CD4-positive, alpha-beta T cell treated with Interferon alpha-2 for 1 hour (primary cell): ENCODE data around the gene FAM53A.
A peak's percentile ranks its signal among the peaks of the same experiment; 100 is the strongest.

Experiments used
- DNase-seq, 2 donors: peaks; one replicate each; pipeline ENCODE4 v3.0.0-alpha.2; 2020 to 2022

Gene FAM53A, protein sequence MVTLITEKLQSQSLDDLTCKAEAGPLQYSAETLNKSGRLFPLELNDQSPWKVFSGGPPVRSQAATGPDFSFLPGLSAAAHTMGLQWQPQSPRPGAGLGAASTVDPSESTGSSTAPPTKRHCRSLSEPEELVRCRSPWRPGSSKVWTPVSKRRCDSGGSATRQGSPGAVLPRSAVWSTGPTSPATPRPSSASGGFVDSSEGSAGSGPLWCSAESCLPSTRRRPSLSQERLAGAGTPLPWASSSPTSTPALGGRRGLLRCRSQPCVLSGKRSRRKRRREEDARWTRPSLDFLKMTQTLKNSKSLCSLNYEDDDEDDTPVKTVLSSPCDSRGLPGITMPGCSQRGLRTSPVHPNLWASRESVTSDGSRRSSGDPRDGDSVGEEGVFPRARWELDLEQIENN

DNA sequence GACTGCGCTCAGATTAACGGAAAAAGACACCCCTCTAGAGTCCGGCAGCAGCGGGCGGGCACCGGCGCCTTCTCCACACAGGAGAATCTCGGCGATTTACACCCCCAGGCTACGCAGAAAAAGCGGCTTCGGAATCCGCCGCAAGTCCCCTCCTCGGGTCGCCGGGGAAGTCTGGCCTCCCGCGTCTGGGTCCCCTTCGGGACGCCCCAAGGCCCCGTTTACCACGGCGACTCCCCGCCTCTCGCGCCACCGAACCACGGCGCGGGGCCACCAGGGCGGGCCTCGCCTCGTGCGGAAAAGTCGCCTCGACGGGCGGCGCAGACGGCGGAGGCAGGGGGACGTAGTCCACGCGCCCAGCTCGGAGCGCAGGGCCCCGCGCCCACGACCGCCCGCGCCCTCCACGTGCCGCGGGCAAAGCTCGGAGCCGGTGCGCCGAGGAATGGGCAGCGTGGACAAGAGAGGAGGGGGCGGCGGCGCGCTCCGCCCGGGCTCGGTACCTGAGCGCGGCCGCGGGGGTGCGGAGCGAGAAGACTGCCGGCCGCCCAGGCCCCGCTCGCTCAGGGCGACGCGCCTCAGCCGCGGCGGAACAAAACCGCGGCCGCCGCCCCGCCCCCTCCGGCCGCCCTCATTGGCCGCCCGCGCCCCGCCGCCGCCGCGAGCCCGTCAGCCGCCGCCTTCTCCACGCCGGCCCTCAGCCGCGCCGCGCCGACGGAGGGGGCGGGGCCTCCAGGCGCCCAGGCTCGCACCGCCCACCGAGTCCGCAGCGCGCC lies at the start of gene FAM53A:
Gene FAM53A, minus strand, starts transcription at position 578 of the 770 bp plus-strand sequence. CDS start 15,572 bp downstream, outside the sequence.
- peak; percentile 91 to 94 for DNase-seq

DNA sequence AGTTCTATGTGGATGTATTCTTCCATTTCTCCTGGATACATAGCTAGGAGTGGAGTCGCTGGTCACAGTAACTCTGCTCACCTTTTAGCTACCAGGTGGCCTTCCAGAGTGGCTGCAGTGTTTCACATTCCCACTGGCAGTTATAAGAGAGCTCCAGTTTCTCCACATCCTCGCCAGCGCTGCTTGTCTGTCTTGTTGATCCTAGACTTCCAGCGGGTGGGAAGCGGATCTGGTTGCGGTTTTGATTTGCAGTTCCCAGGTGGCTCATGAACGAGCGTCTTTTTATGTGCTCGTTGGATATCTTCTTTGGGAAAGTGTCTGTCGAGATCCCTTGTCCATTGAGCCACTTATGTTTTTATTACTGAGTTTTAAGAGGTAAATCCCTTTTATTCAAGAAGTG lies 48.8 kb upstream of the FAM53A start:
- no peak for DNase-seq

DNA sequence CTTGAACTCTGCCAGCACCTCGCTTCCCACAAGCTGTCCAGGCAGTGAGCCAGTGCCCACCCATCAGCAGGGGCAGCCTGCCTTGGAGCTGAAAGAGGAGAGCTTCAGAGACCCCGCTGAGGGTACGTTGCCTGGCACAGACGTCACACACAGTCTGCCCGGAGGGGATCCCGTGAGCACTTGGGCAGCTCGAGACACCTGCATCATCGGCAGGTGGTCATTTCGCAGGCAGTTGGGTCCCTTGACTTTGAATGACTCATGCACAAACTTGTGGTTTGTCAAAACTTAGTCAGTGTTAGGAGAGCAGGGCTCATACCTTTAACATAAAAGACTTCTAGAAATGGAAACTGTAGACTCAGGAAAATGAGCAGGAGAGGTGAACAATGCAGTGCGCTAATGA lies 47.1 kb upstream of the FAM53A start:
- no peak for DNase-seq

DNA sequence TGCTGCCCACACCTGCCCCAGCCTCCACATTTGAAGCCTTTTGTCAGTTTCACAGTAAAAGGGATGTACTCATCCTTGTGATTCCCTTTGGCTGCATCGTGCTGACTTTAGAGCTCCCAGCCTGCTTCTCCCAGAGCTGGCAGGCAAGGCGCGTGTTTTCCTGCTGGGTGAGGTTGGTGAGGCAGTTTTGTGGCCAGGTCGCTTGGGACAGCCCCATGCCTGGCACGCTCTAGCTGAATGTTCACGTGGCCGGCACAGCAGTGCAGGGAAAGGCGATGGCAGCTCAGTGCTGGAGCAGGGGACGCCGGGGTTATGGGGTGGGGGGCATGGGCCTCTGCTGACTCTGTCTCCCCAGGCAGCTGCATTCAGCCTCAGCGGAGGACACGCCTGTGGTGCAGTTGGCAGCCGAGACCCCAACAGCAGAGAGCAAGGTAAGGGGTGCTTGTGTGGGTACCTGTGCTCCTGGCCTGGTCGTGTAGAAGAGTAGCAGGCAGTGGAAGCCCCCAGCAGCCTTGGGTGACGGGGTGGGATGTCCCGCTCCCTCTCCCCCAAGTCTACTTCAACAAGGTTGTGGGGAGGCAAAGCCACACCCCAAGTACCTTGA lies 46.5 kb upstream of the FAM53A start:
- DNase-seq = no peak

DNA sequence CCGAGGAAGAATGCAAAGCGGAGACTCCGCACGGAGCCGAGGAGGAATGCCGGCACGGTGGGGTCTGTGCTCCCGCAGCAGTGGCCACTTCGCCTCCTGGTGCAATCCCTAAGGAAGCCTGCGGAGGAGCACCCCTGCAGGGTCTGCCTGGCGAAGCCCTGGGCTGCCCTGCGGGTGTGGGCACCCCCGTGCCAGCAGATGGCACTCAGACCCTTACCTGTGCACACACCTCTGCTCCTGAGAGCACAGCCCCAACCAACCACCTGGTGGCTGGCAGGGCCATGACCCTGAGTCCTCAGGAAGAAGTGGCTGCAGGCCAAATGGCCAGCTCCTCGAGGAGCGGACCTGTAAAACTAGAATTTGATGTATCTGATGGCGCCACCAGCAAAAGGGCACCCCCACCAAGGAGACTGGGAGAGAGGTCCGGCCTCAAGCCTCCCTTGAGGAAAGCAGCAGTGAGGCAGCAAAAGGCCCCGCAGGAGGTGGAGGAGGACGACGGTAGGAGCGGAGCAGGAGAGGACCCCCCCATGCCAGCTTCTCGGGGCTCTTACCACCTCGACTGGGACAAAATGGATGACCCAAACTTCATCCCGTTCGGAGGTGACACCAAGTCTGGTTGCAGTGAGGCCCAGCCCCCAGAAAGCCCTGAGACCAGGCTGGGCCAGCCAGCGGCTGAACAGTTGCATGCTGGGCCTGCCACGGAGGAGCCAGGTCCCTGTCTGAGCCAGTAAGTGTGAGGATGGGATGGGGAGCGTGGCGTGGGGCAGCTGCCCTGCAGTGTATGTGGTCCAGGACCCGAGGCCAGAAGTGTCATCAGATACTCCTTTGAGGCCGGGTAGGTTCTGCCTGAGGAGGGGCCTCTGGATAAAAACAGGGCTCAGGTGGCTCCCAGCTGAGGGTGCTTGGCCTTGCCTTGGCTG lies 44.2 kb upstream of the FAM53A start:
- no peak for DNase-seq

DNA sequence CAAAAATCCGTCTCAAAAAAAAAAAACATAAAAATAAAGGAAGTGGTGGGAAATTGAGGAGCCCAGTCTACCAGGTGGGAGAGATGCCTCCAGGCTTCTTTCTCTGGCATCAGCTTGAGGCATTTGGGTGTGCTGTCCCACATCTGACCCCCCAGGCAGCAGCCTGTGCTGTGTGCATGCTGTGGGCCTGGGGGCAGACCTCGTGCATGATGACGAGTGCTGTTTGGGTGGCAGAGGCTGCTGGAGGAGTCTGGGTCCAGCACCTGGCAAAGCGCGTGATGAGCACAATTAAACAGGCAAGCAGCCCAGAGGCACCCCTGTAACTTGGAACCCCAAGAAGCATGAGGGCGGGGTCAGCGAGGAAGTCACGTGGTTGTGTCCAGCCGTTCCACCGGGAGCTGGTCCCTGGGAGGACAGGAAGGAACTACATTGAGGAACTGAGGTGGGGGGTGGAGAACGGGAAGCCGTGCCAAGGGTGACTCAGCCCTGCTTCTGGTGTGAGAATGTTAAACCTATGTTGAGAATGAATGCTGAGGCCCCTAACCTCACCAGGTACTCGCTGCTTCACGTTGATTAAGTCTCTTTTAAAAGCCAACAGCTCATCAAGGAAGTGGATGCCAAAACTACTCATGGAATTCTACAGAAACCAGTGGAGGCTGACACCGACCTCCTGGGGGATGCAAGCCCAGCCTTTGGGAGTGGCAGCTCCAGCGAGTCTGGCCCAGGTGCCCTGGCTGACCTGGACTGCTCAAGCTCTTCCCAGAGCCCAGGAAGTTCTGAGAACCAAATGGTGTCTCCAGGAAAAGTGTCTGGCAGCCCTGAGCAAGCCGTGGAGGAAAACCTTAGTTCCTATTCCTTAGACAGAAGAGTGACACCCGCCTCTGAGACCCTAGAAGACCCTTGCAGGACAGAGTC lies 43.3 kb upstream of the FAM53A start:
- DNase-seq = peak in 1 of 2 donors; percentile 46

DNA sequence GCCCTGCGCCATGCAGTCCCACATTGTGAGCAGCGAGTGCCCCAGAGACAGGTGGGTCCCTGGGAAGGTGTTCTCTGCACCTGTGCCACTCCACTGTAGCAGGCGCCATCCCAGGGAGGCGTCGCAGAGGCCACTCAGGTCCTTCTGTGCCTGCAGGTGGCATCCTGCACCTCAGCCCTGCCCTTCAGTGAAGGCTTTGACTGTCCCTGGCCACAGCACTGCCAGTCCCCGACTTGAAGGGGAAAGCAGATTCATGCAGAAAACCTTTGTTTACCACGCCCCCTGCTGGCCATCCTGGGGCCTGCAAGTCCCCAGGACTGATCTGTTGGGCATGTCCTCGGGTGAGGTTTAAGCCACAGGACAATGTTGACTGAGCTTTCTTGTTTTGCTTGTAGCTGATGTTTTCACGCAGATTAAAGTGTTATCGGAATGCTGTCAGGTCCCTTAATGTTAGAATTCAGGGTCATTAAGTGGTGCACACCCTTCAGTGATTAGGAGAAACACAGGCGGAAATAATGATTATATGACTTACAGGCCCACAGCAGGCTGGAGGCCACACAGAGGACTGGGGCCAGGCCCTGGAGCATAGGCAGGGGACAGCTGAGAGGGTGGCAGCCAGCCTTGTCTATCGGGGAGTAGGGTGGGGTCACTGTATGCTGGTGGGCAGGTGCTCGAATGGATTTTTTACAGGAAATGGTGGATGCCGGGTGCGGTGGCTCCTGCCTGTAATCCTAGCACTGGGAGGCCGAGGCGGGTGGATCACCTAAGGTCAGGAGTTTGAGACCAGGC lies 42.2 kb upstream of the FAM53A start:
- peak; percentile 86 to 90 for DNase-seq

DNA sequence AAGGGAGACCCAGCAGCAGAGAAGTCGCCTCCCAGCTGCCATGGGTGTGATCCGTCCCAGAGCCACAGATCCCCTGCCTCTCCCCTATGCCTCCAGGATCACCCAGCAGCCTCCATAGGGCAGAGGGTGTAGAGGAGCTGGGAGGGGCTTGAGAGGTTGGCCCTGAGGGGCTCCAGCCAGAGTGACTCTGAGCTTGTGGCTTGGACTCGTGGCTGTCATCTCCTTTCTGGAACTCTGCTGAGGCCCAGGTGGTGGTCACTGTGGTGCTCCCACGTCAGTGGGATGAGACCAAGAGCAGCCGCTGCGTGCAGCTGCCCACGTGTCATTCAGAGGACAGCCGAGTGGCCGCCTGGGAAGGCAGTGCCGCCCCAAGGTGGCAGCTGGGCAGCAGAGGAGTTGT lies 41.4 kb upstream of the FAM53A start:
- no peak for DNase-seq

DNA sequence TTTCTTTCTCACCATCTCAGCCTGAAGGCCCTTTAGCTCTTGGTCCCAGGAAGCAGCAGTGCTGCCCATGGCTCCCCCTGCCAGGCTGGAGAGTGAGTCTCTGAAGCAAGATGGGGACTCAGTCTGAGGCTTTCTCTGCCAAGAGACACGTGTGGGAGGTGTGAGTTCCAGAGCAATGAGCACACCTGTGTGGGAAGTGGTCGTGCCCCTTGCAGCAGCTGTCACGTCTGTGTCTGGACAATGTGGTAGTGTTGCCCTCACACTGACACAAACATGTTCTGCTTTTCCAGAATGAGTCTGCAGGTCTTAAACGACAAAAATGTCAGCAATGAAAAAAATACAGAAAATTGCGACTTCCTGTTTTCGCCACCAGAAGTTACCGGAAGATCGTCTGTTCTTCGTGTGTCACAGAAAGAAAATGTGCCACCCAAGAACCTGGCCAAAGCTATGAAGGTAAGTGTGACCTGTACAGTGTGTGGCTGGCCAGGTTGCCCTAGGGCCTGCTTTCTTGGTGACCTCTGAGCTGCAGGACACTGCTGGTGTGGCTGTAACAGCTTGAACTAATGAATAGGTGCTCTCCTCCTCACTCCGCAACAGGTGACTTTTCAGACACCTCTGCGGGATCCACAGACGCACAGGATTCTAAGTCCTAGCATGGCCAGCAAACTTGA lies 39.2 kb upstream of the FAM53A start:
- peak; percentile 66 to 75 for DNase-seq

DNA sequence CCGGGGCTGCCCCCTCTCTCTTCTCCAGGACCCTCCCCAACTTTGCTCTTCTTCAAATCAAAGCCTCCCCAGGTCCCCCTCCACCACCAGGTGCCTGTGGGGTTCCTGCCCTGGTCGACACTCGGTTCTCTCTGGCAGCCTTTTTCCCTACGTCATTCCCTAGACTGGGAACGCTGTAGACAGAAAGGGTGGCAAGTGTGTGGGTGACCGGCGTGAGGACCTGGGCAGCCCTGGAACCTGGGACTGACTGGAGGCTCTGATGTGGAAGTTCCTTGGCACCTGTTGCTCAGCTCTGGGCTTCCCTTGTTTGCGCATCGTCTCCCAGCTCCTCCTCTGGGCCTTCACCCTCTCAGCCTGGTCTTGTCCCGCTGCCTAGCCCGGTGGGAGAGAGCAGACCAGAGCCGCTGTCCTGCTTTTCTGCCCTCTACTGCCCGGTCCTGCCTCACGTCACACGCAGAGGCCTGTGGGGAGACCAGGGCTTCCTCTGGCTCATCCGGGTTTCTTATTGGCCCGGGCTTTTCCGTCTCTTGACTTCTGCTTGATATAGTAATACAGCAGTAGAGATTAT lies 38.5 kb upstream of the FAM53A start:
- DNase-seq = no peak

DNA sequence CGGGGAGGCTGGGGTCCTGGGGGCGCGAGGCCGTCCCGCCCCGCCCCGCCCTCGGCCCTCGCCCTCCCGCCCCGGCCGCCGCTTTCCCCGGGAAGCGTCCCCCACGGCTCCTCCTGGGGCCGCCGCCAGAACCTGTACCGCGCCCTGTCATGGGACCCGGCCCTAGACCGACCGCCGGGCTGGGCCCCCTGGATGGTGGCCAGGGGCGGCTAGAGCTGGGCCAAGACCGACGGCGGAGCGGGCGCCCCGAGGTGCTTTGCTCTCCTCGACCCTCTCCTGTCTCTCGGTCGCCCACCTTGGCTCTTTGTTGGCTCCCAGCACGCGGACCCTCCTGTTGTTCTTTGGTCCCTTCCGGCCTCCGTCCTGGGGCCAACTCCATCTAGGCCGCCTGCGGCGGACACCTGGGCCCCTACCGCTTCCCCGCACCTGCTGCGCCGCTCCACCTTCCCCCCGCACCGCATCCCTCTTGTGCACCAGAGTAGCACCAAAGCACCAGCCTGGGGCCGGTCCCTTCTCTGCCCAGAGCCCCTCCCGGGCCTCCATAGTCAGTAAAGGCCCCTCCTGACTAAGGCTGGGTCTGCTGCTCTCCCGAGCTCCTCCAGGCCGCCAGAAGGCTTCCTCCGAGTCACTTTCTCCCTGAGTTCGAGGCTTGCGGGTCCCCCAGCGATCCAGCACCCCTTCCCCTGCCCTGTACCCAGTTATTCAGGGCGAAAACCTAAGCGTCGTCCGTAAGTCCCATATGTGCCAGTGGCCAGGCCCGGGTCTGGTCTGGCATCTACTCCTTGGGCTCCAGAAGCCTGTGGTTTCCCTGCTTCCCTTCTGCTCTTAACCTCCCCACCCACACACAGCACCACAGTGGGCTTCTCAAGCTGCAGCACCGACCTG lies 37.8 kb upstream of the FAM53A start:
- no peak for DNase-seq

DNA sequence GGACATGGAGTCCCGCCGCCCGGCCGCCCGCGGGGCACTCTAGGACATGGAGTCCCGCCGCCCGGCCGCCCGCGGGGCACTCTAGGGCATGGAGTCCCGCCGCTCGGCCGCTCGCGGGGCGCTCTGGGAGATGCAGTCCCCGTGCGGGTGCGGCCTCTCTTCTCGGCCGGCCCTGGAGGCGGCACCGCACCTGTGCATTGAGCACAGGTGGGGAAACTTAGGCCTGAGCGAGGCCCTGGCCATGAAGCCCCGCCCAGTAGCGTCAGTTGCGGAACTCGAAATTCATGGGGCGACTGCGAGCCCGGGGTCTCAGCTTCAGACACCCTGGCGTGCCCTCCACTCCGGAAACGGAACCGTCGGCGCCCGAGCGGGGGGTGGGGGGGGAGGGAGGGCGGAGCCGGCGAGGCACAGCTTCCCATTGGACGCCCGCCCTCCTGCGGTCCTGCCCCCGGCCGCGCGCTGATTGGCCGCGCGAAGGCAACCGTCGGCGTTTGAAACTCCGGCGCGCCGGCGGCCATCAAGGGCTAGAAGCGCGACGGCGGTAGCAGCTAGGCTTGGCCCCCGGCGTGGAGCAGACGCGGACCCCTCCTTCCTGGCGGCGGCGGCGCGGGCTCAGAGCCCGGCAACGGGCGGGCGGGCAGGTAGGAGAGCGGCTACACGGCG lies 37.0 kb upstream of the FAM53A start, which contains the start of the genes TACC3 and TMEM129:
Gene TACC3, plus strand, starts transcription at position 519 of the 663 bp plus-strand sequence. CDS start 1,901 bp downstream, outside the sequence.
Gene TMEM129, minus strand, starts transcription at position 321 of the 663 bp plus-strand sequence. CDS start 486 bp downstream, outside the sequence.
- DNase-seq = peak; percentile 97 to 98

DNA sequence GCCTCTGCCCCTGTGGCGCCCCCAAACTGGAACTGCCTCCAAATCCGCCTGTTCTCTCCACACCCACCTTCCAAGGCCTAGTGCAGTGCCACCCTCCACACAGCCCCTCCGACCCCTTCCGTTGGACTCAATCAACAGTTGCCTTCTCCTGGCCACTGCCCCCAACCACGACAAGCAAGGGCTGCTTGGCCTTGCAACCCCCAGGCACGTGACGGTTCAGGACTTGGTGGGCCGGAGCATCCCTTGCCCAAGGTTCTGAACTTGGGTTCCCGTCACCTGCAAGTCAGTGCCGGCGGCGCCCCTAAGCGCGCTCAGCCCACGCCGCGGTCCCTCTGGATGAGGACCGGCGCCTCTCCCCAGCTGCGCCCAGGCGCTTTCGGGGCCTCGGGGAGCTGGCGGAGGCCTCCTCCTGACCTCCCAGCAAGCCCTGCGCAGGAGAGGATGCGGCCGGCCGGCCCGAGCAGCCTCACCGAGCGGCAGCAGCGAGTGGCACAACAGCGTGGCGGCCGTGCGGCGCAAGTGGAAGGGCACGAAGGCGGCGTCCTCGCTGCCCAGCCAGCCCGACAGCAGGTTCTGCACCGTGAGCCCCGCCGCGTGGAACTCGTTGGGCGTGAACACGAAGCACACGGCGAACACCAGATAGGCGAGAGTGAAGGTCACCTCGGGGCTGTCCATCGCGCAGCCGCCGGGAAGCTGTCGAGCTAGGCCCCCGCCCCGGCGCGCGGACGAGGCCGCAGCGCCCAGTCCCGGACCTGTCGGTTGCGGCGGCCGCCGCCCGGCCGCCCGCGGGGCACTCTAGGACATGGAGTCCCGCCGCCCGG lies 36.3 kb upstream of the FAM53A start:
- peak; percentile 15 to 48 for DNase-seq

DNA sequence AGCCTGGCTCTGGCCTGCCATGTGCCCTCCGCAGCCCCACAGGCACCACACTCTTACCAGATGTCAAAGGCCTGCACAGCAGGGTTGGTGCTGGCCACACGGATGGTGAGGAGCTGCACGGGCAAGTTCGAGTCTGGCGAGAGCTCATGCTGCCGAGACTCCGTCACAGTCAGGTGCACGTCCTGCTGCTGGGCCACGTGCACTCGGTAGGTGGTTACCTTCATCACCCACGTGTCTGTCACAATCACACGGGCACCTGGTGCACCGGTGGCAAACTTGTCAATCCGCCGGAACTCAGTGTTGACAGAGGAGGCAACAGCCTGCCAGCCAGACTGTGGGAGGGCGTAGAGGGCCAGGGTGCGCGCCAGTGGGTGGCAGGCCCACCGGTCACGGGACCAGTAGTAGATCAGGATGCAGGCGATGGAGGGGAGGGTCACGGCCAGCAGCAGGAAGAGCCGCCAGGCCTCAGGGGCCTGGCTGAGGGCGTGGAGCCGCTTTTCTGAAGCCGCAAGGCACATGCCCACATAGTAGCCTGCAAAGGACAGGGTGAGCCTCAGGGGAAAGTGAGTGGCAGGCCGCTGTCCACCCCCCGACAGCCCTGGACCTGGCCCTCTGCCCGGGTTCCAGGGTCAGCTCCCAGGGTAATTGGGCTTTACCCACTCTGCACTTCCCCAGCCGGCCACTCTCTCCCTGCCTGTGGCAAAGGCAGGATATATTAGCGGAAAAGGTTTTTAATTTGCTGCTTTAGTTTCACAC lies 34.2 kb upstream of the FAM53A start:
- no peak for DNase-seq

DNA sequence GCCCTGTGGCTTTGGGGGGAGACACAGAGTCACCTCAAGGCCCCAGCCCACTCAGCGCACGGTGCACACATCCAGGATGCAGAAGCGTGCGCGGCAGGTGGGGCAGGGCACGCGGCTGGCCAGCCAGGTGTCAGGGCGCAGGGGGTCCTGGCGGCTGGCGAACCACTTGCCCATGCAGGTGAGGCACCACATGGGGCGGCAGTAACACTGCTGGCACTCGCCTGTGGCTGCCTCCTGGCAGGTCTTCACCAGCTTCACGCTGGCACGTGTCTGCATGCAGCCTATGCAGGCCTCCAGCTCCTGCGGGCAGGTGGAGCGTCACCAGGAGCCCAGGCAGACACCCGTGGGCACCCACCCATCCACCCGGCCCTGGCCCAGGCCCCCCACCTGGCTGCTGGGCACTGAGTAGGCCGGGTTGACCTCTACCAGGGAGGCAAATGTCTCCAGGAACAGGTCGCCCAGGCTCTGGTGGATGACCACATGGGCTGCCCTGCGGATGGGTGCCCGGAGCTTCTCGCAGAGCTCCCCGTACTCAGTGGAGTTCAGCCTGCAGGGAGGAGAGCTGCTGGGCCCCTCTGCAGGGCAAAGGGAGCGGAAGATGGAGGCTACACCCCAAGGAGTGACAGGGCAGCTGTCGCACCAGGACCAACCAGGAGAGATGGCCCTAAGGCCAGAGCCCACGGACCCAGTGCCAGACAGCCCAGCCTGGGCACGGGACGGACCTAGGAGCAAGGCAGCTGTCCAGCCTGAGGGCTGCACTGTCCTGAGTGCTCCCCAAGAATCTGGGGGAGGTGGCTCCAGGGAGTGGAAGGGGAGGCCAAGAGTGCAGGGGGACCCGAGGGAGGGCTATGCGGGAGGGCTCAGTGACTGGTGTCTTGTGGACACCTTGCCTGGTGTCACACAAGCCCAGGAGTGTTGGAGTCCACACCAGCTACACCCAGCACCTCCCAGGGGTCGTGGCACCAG lies 33.3 kb upstream of the FAM53A start:
- no peak for DNase-seq
